ENCODE results near the gene BIRC5. TPM values are rescaled to one million over a fixed set of nuclear protein-coding genes. Genes with fewer than 3 reads are reported as not detected.

BIRC5 gene
- polyA plus RNA-seq, 3 donors = 23.7 to 28.6 (median 25.2) TPM

DNA sequence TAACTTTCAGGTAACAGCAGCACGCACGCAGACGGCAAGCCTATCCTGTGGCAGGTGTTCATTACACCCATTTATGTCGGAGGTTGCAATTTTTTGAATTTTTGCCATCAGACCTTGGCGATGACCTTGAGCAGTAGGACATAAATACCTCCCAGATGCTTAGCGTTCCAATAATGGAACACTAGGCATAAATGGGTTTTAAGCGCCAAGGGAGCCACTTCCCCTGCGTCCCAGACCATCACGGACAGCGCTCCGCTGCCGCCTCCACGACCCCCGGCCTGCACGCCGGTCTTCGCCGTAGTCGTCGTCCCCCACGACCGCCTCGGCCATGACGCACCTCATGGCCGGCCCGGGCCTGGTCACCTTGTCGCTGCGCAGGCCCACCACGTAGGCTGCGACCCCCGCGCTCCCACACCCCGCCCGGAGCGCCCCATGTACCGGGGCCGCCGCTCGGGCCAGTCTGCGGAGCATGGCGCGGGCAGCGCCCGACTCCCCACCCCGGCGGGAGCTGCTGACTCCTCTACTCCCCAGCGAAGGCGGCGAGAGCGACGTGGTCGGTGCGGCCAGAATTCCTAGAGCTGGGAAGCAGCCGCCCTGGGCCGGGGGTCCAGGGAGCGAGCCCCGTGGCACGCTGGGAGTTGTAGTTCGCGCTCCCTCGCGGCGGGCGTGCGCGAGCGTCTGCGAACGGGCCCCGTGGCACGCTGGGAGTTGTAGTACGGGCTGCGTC, 40.1 kb downstream of the BIRC5 start:
- peak in 2 of 3 donors; percentile 77 to 88 for DNase-seq (ENCODE audit: low read depth in 3 of 3, low spot score in 2 of 3)

- DNase-seq (ENCODE audit: low read depth in 3 of 3, low spot score in 2 of 3) = no peak
These were observed 41.1 kb downstream of the BIRC5 start for GRCh38 chr17:78255029-78255656.

- no peak for DNase-seq (ENCODE audit: low read depth in 3 of 3, low spot score in 2 of 3)
These were observed 42.1 kb downstream of the BIRC5 start for GRCh38 chr17:78255953-78256706.

DNA sequence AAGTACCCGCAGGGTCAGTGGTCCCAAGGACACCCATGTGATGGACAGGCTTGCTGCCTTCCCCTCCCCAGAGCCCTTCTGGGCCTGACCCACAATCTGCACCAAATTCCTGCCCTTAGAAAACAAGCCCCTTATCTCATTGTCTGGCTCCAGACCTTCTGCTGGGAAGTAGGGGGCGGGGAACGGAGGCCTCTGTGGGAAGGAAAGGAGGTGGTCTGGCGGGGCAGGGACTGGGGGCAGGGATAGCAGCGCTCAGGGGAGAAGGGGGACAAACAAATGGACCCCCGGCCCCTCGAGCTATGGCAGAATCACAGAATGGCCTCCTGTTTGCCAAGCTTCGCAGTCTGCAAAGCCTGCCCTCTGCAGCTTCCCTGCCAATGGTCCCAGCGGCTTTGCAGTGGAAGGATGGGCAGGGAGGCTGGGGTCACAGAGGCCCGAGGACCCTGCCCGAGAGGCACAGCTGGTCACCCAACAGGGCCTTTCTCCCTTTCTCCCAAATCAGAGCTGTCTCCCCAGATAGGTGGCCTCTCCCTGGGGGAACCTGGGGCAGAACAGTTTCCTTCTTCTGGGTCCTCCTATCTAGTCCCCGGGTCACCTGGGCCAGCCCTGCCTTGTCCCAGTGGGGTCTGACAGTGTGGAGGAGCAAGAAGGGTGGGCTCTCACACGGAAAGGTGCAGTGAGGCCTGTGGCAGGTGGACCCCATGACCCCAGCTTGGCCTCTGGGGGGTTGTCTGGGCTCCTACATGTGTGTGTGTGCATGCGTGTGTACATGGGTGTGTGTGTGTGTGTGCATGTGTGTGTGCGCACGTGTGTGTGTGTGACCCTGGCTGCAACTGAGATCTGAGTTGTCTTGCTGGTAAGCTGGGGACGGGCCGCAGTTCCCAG, 42.9 kb downstream of the BIRC5 start:
- DNase-seq (ENCODE audit: low read depth in 3 of 3, low spot score in 2 of 3) = no peak

- DNase-seq (ENCODE audit: low read depth in 3 of 3, low spot score in 2 of 3) = no peak
These were observed 43.8 kb downstream of the BIRC5 start for GRCh38 chr17:78257810-78258322.

DNA sequence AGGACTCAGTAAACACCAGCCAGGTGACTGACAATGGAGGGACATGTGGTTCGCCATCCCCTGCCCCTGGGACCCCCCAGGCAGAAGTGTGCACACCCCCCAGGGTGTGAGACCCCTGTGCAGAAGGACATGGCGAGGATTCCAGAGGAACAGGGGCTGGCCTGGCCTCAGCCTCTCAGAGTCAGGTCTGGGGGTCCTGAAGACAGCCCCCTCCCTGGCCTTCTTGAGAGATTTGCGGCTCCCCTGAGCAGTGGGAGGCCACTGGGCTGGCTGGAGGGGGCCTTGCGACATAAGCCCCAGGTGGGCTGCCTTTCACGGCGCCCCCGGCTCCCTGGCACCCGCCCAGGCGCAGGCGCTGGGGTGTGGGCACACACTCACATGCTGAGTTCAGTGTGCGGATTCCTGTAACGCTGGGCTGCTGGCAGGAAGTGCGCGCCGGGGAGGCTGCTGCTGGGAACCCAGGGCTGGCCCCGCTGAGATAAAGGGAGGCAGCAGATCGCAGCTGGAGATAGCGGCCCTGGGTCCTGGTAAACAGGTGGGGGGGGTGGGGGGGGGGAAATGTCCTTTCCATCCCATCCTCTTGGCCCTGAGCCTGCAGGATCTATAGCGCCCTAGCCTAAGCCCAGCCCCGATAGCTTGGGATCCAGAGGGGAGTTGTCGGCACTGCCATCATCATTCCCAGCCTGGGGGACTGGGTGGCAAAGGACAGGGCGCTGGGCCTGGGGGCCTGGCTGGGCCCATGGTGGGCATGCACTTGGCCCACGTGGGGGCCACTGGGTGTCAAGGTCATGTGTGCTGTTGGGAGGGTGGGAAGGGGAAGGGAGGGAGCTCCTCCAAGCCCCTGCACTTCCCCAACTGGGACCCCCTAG, 44.5 kb downstream of the BIRC5 start:
- DNase-seq (ENCODE audit: low read depth in 3 of 3, low spot score in 2 of 3) = no peak

DNA sequence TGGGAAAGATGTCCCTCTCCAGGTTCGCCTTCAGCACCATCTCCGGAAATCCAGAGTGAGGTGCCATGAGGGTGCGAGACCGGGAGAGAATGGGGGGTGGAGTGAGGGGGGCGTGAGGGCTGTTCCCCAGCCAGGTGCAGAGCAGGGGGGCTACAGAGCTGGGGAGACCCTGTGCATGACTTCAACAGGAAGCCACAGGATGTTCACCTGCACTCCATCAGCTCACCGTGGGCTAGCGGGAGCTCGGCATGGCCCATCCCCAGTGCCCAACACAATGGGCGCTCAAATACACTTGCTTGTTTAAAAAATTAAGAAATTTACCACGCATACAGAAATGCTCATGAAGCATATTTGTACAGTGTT, 45.1 kb downstream of the BIRC5 start:
- no peak for DNase-seq (ENCODE audit: low read depth in 3 of 3, low spot score in 2 of 3)

DNA sequence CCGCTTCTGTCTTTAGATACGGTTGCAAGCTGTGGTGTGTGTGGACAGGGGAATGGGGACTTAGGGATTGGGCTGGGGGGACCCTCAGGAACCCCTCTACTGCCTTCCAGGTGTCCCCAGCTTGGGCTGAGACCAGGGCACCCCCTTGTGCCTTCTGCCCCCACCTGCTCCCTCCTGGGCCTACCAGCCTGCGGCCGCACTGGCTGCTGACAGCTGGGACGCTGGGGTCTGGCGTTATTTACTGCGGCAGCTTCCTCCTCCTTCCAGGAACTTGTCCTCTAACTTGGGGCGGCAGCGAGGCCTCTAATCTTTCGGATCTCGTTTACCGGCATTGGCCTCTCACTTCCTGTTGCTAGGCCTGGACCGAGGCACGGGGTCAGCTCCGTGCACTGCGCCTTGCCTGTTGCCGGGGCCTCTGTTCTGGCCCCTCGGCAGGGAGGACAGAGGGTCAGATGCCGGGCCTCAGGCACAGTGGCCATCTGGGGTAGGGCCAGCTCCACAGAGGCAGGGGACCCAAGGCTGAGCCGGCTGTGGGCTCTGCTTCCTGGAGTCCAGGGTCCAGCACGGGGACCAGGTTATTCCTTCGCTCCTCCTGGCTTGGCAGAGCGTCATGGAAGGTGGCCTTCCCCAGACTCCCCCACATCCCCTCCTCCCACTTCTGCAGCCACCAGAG, 49.1 kb downstream of the BIRC5 start:
- no peak for DNase-seq (ENCODE audit: low read depth in 3 of 3, low spot score in 2 of 3)

- DNase-seq (ENCODE audit: low read depth in 3 of 3, low spot score in 2 of 3) = no peak
These were observed 49.8 kb downstream of the BIRC5 start for GRCh38 chr17:78263736-78264340.

GRCh38 chr17:78264590-78264989, 50.5 kb downstream of the BIRC5 start:
- DNase-seq (ENCODE audit: low read depth in 3 of 3, low spot score in 2 of 3) = no peak

DNA sequence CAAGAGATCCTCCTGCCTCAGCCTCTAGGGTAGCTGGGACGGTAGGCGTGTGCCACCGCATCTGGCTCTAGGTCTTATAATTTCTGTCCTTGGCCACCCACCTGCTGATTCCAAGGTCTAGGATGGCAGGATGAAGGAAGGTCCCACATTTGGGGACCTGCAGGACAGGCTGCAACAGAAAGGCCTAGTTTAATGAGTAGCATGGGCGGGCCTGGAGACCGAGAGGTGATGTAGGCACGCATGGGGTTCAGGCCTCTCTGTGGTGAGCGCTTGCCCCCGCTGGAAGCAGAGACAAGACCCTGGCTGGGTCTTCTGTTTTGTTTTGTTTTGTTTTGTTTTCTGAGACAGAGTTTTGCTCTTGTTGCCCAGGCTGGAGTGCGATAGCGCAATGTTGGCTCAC, 51.1 kb downstream of the BIRC5 start:
- DNase-seq (ENCODE audit: low read depth in 3 of 3, low spot score in 2 of 3) = no peak

DNA sequence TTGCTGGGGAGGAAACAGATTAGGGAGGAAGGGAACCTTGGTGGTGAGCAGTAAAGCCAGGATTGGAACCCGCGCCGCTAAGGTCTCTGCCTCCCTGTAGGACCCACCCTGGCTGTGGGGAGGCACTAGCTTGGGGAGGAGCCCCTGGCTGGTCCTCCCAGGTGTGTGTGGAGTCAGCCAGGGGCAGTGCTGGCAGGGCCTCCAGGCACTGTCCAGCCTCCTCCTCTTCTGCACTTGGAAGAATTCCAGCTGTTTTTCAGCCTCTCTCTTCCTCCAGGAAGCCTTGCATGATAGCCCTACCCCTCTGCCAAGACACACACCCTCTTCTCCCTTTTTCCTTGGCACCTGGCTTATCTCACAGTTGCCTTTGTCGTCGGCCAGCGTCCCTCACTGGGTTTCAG, 52.2 kb downstream of the BIRC5 start:
- no peak for DNase-seq (ENCODE audit: low read depth in 3 of 3, low spot score in 2 of 3)

DNA sequence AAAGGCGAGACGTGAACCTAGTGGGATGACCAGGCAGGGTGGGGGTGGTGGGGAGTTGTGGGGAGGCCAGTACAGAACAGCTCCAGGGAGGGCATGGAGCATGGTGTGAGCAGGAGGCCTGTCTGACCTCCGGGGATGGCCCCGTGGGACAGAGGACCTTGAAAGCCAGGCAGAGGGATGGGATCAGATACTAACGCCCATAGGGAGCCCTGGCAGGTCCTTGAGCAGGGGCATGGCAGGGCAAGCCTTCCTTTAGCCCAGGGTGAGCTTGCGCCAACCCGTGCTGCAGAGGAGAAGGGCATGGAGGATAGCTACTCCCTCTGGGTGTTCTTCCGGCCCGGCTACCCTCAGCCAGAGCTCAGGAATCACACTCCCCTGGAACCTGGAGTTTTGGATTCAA, 52.7 kb downstream of the BIRC5 start:
- no peak for DNase-seq (ENCODE audit: low read depth in 3 of 3, low spot score in 2 of 3)

- no peak for DNase-seq (ENCODE audit: low read depth in 3 of 3, low spot score in 2 of 3)
These were observed 53.4 kb downstream of the BIRC5 start for GRCh38 chr17:78267253-78268073.

GRCh38 chr17:78268191-78268874, 54.3 kb downstream of the BIRC5 start:
- DNase-seq (ENCODE audit: low read depth in 3 of 3, low spot score in 2 of 3) = no peak

DNA sequence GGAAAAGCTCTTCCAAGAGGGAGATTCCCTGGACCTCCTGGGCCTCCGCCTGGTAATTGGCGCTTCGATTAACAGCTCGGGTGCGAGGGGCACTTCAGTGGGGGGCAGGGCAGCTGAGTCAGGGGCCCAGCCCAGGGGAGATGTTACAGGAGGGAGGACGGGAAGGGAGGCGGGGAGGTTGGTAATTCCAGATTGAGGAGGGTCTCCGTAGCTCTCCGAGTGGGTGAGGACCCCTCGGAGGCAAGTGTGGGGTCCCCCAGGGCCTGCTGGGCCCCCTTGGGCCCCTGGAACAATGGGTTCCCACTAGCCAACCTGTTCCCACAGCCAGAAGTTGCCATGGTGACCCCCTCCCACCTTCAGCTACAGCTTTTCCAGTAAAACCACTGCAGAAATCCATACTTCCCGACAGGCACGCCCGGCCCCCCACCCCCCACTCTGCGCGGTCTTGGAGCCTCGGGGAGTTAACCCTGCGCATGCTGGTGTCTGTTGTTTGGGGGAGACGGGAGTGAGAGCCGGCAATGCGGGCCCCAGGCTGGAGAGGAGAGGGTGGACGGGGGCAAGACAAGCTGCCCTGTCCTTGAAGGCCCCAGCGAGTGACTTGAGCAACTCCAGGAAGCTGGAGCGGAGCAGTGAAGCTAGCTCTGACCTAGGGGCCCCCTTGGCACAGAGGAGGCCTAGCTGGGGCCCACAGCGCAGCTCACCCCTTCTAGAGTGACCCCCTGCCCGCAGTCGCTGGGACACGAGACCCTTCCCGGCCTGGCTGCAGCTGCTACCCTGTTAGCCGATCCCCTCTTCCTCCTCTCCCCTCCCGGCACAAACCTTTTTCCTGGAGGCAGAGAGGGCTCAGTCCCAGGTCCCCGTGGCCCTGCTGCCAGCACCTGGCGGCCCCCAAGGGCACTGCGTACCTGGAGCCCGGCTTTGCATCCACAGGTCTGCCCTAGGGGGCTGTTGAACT, 55.2 kb downstream of the BIRC5 start:
- DNase-seq (ENCODE audit: low read depth in 3 of 3, low spot score in 2 of 3) = no peak
